Stimulated activated effector memory CD8-positive, alpha-beta T cell treated with anti-CD3 and anti-CD28 coated beads, Interleukin-12 subunit alpha, Interleukin-12 subunit beta, amount 100 ng/mL, for 72 hours (primary cell): ENCODE measurements around the gene IBSP.

Experiments used
- ATAC-seq: fragments of 150-1000 bp; cut with Tn5 transposase; 2 replicates; pipeline ENCODE4 v1.10.0; 2021
- DNase-seq, 2 donors: peaks; one replicate each; pipeline ENCODE4 v3.0.0; 2021 to 2022; ENCODE audit warnings: low spot score in 2 of 2
- H3K27ac Mint-ChIP-seq: one replicate; pipeline ENCODE4 v1.8.0; 2022; ENCODE audit warnings: mild to moderate bottlenecking, mixed read lengths
- H3K36me3 Mint-ChIP-seq: one replicate; pipeline ENCODE4 v1.8.0; 2022; ENCODE audit warnings: mild to moderate bottlenecking, mixed read lengths
- H3K4me1 Mint-ChIP-seq: one replicate; pipeline ENCODE4 v1.8.0; 2022; ENCODE audit warnings: mixed read lengths
- H3K4me3 Mint-ChIP-seq: one replicate; pipeline ENCODE4 v1.8.0; 2022; ENCODE audit warnings: mild to moderate bottlenecking, mixed read lengths
- H3K9me3 Mint-ChIP-seq: one replicate; pipeline ENCODE4 v1.8.0; 2022; ENCODE audit warnings: mixed read lengths

IBSP gene

GRCh38 chr4:87799301-87800113 lies at the start of gene IBSP:
Gene IBSP, plus strand, starts transcription at chr4:87799554. Its CDS starts 2,808 bp downstream, at chr4:87802362.
- Mint-ChIP-seq H3K27ac (no peak within 1 kb of the TSS), H3K36me3 (no peaks in the 10 kb centered on the region), H3K4me3 (no peak within 1 kb of the TSS), H3K4me1 (no peaks in the 10 kb centered on the region), H3K9me3 (no peaks in the 10 kb centered on the region)
- DNase-seq (no peak), ATAC-seq (no peak)

- H3K9me3 Mint-ChIP-seq, result peaks cover 3% of the 10 kb centered on the region
- no peak for DNase-seq
- ATAC-seq, result no peak
- H3K4me3 Mint-ChIP-seq, result no peak overlapping the region
- H3K4me1 Mint-ChIP-seq, result no peaks in the 10 kb centered on the region
- no peak overlapping the region for H3K27ac Mint-ChIP-seq
- H3K36me3 Mint-ChIP-seq, result no peaks in the 10 kb centered on the region
These were observed 49.5 kb upstream of the IBSP start for GRCh38 chr4:87749883-87750282.

GRCh38 chr4:87758270-87758669 lies 41.1 kb upstream of the IBSP start:
- no peak for DNase-seq

GRCh38 chr4:87762311-87762710 lies 37.0 kb upstream of the IBSP start:
- no peak for ATAC-seq

More at GRCh38 chr4:87758270-87758669, 41.1 kb upstream of the IBSP start:
- ATAC-seq, result no peak
- no peak overlapping the region for H3K27ac Mint-ChIP-seq
- no peaks in the 10 kb centered on the region for H3K4me1 Mint-ChIP-seq
- no peaks in the 10 kb centered on the region for H3K36me3 Mint-ChIP-seq
- H3K9me3 Mint-ChIP-seq, result no peaks in the 10 kb centered on the region
- no peak overlapping the region for H3K4me3 Mint-ChIP-seq

GRCh38 chr4:87781569-87781968 lies 17.8 kb upstream of the IBSP start:
- no peaks in the 10 kb centered on the region for H3K36me3 Mint-ChIP-seq
- H3K9me3 Mint-ChIP-seq, result no peaks in the 10 kb centered on the region
- ATAC-seq (no peak), DNase-seq (no peak)
- no peak overlapping the region for H3K27ac Mint-ChIP-seq
- no peaks in the 10 kb centered on the region for H3K4me1 Mint-ChIP-seq
- no peak overlapping the region for H3K4me3 Mint-ChIP-seq

More at GRCh38 chr4:87762311-87762710, 37.0 kb upstream of the IBSP start:
- no peaks in the 10 kb centered on the region for H3K9me3 Mint-ChIP-seq
- DNase-seq, result no peak
- no peaks in the 10 kb centered on the region for H3K4me1 Mint-ChIP-seq
- H3K36me3 Mint-ChIP-seq, result no peaks in the 10 kb centered on the region
- no peak overlapping the region for H3K27ac Mint-ChIP-seq
- no peak overlapping the region for H3K4me3 Mint-ChIP-seq

- DNase-seq, result no peak
These were observed 15.6 kb upstream of the IBSP start for GRCh38 chr4:87783781-87784180.

GRCh38 chr4:87785731-87786509 lies 13.4 kb upstream of the IBSP start:
- DNase-seq (no peak), ATAC-seq (no peak)
- Mint-ChIP-seq H3K4me3 (no peak overlapping the region), H3K36me3 (no peaks in the 10 kb centered on the region), H3K9me3 (no peaks in the 10 kb centered on the region), H3K4me1 (no peaks in the 10 kb centered on the region), H3K27ac (no peak overlapping the region)

More at GRCh38 chr4:87783781-87784180, 15.6 kb upstream of the IBSP start:
- Mint-ChIP-seq H3K36me3 (no peaks in the 10 kb centered on the region), H3K4me3 (no peak overlapping the region), H3K27ac (no peak overlapping the region), H3K4me1 (no peaks in the 10 kb centered on the region), H3K9me3 (no peaks in the 10 kb centered on the region)
- ATAC-seq, result no peak

GRCh38 chr4:87802858-87803257 lies 3.5 kb downstream of the IBSP start:
- Mint-ChIP-seq H3K4me1 (no peaks in the 10 kb centered on the region), H3K27ac (no peak overlapping the region), H3K9me3 (no peaks in the 10 kb centered on the region), H3K4me3 (no peak overlapping the region), H3K36me3 (no peaks in the 10 kb centered on the region)
- DNase-seq (no peak), ATAC-seq (no peak)

- Mint-ChIP-seq H3K36me3 (no peaks in the 10 kb centered on the region), H3K4me3 (no peak overlapping the region), H3K4me1 (no peaks in the 10 kb centered on the region), H3K9me3 (no peaks in the 10 kb centered on the region), H3K27ac (no peak overlapping the region)
- no peak for ATAC-seq
- no peak for DNase-seq
These were observed 4.1 kb downstream of the IBSP start for GRCh38 chr4:87803421-87803820.

- no peak for DNase-seq
- no peaks in the 10 kb centered on the region for H3K4me1 Mint-ChIP-seq
- H3K9me3 Mint-ChIP-seq, result no peaks in the 10 kb centered on the region
These were observed 5.5 kb downstream of the IBSP start for GRCh38 chr4:87804871-87805270.

GRCh38 chr4:87805971-87806370 lies 6.6 kb downstream of the IBSP start:
- Mint-ChIP-seq H3K9me3 (no peaks in the 10 kb centered on the region), H3K27ac (no peak overlapping the region), H3K4me3 (no peak overlapping the region), H3K36me3 (no peaks in the 10 kb centered on the region), H3K4me1 (no peaks in the 10 kb centered on the region)
- ATAC-seq (no peak), DNase-seq (no peak)

More at GRCh38 chr4:87804871-87805270, 5.5 kb downstream of the IBSP start:
- Mint-ChIP-seq H3K27ac (no peak overlapping the region), H3K4me3 (no peak overlapping the region), H3K36me3 (no peaks in the 10 kb centered on the region)
- ATAC-seq, result no peak

GRCh38 chr4:87806520-87806919 lies 7.2 kb downstream of the IBSP start:
- no peaks in the 10 kb centered on the region for H3K4me1 Mint-ChIP-seq

GRCh38 chr4:87807402-87807801 lies 8.0 kb downstream of the IBSP start:
- Mint-ChIP-seq H3K4me1 (no peaks in the 10 kb centered on the region), H3K9me3 (peaks cover 3% of the 10 kb centered on the region), H3K27ac (no peak overlapping the region), H3K4me3 (no peak overlapping the region), H3K36me3 (no peaks in the 10 kb centered on the region)
- ATAC-seq (no peak), DNase-seq (no peak)

More at GRCh38 chr4:87806520-87806919, 7.2 kb downstream of the IBSP start:
- Mint-ChIP-seq H3K27ac (no peak overlapping the region), H3K36me3 (no peaks in the 10 kb centered on the region), H3K4me3 (no peak overlapping the region), H3K9me3 (peaks cover 3% of the 10 kb centered on the region)
- ATAC-seq (no peak), DNase-seq (no peak)

GRCh38 chr4:87811977-87812376 lies 12.6 kb downstream of the IBSP start:
- peaks cover 6% of the 10 kb centered on the region for H3K9me3 Mint-ChIP-seq
- DNase-seq, result no peak
- no peaks in the 10 kb centered on the region for H3K36me3 Mint-ChIP-seq
- no peaks in the 10 kb centered on the region for H3K4me1 Mint-ChIP-seq
- no peak for ATAC-seq
- H3K4me3 Mint-ChIP-seq, result no peak overlapping the region
- no peak overlapping the region for H3K27ac Mint-ChIP-seq

GRCh38 chr4:87819281-87819919 lies 20.0 kb downstream of the IBSP start:
- no peak for DNase-seq
- Mint-ChIP-seq H3K9me3 (peaks cover 3% of the 10 kb centered on the region), H3K4me3 (no peak overlapping the region), H3K27ac (no peak overlapping the region), H3K4me1 (no peaks in the 10 kb centered on the region), H3K36me3 (no peaks in the 10 kb centered on the region)
- no peak for ATAC-seq
